ENCODE results near the gene FRAT2. TPM values are rescaled to one million over a fixed set of nuclear protein-coding genes. Genes with fewer than 3 reads are reported as not detected.

The FRAT2 gene
- total and polyA plus RNA-seq, 2 of the 4 experiments (the other 2 are of a cell fraction), result 2.0 to 2.5 TPM

GRCh38 chr10:97318772-97319651 is 15.5 kb downstream of the FRAT2 start, which contains the start of gene FRAT1:
TSS of gene FRAT1 (plus strand) at chr10:97319271. CDS start at chr10:97319454, 183 bp downstream.
- intact Hi-C loops (cut with micrococcal nuclease) (loop anchor here (2.0 kb wide), 1 partner anchor 26 kb away; the partner anchor contains the start of gene ARHGAP19), dilution Hi-C loops (cut with HindIII; ENCODE audit: low sequenced_read_pairs, unreplicated experiment) (no loop called here), in situ Hi-C loops (cut with MboI; ENCODE audit: low sequenced_read_pairs) (no loop called here)
- peaks cover 8% of the 10 kb centered on the region; the same call in 1 of the 2 replicates for H3K4me1 ChIP-seq (ENCODE audit: control insufficient read depth, insufficient read depth, low read length)
- WGBS, 2 experiments (ENCODE audit: extremely low coverage in 2 of 2, insufficient read length in 1 of 2), result 0% methylated on average over 5 of the region's 79 CpGs; no CpG with 5 or more reads in 1 of the 2 experiments
- peak within 1 kb of the TSS; percentile 98 for H3K23ac ChIP-seq (ENCODE audit: low read depth, low read length)
- H2AK5ac ChIP-seq (ENCODE audit: low read depth, low read length), result no peak within 1 kb of the TSS
- H2BK120ac ChIP-seq (ENCODE audit: low read depth, low read length), result peak within 1 kb of the TSS; percentile 100
- DNase-seq (peak; percentile 93), ATAC-seq (ENCODE audit: low read depth) (peak; percentile 92)
- peak within 1 kb of the TSS; percentile 100 for H3K9ac ChIP-seq (ENCODE audit: low read depth, low read length)
- peak within 1 kb of the TSS; percentile 93 for H3K56ac ChIP-seq (ENCODE audit: extremely low read depth, insufficient read depth, low read length)
- peak within 1 kb of the TSS; percentile 98 for H3K4ac ChIP-seq (ENCODE audit: low read depth, low read length)
- H2AFZ ChIP-seq (replicated peaks; ENCODE audit: low read length, poor library complexity), result peak within 1 kb of the TSS; percentile 99
- no peaks in the 10 kb centered on the region for H3K36me3 ChIP-seq (ENCODE audit: control insufficient read depth, insufficient read depth, low read length)
- peak within 1 kb of the TSS; percentile 98; the same call in 1 of the 3 replicates for H2BK15ac ChIP-seq (ENCODE audit: low read depth, low read length)
- ChIA-PET POLR2A (ENCODE audit: unreplicated experiment) (no interaction called here), CTCF (interaction anchor here (1.4 to 1.9 kb wide), 2 partner anchors 14 to 40 kb away, joined by 3 to 8 read pairs; no protein-coding TSS in a partner anchor)
- peak within 1 kb of the TSS; percentile 92 for H3K4me2 ChIP-seq (ENCODE audit: low read depth, low read length)
- peak within 1 kb of the TSS; percentile 100 for H3K27ac ChIP-seq (ENCODE audit: insufficient read depth, low read length)
- TF ChIP-seq BHLHE40 (IDR thresholded peaks at IDR 0.05; ENCODE audit: low read depth, low read length) (peak; percentile 97), MAFK (IDR thresholded peaks at IDR 0.05; ENCODE audit: low read depth, low read length) (no peak), MAZ (IDR thresholded peaks at IDR 0.05; ENCODE audit: borderline replicate concordance, low read depth, low read length) (peak; percentile 13; the same call in 1 of the 2 replicates), CHD1 (IDR thresholded peaks at IDR 0.05; ENCODE audit: low read depth, low read length) (peak; percentile 96; the same call in 1 of the 2 replicates), FOS (IDR thresholded peaks at IDR 0.05; ENCODE audit: low read depth, low read length) (0 out of 2 replicates have a peak, but pooled peaks have one; percentile 12), POLR2A (IDR thresholded peaks at IDR 0.05; ENCODE audit: low read depth, low read length) (peak; percentile 88)
- peak within 1 kb of the TSS; percentile 99 for H4K91ac ChIP-seq (ENCODE audit: insufficient read depth, low read depth, low read length)
- H2AK9ac ChIP-seq (replicated peaks; ENCODE audit: low read depth, low read length, poor library complexity), result peak within 1 kb of the TSS; percentile 88
- H3K9me3 ChIP-seq (ENCODE audit: control insufficient read depth, insufficient read depth, low read length), result no peaks in the 10 kb centered on the region
- H4K20me1 ChIP-seq (ENCODE audit: insufficient read depth, low read length), result no peaks in the 10 kb centered on the region
- H3K79me1 ChIP-seq (ENCODE audit: low read depth in 1 of 2, low read length in 2 of 2), result peaks cover 7% of the 10 kb centered on the region in 2 experiments; a peak in 2 of 4 replicates
- peak within 1 kb of the TSS; percentile 99 for H3K18ac ChIP-seq (ENCODE audit: low read depth, low read length)
- H3K9me1 ChIP-seq (ENCODE audit: insufficient read depth, low read length), result no peaks in the 10 kb centered on the region
- peak within 1 kb of the TSS; percentile 92 for H3K4me3 ChIP-seq (ENCODE audit: insufficient read depth, low read depth, low read length)
- H3K14ac ChIP-seq (replicated peaks; ENCODE audit: low read depth, low read length), result peak within 1 kb of the TSS; percentile 100
- BruUV-seq (replicated peaks), result no TSS peak
- H4K8ac ChIP-seq (ENCODE audit: low read depth in 2 of 2, low read length in 2 of 2), result peak within 1 kb of the TSS; percentile 39 to 98
- H2BK5ac ChIP-seq (ENCODE audit: low read depth, low read length, poor library complexity, severe bottlenecking), result peak within 1 kb of the TSS; percentile 99
- peak within 1 kb of the TSS; percentile 98 for H4K5ac ChIP-seq (ENCODE audit: low read depth, low read length)
- peak within 1 kb of the TSS; percentile 99 for H2BK20ac ChIP-seq (ENCODE audit: low read depth, low read length)
- H3K27me3 ChIP-seq (ENCODE audit: control insufficient read depth, insufficient read depth, low read length), result no peaks in the 10 kb centered on the region
